GM12865 (cell line): ENCODE results near the gene MRPS10.

Experiments used
- DNase-seq: peaks from one replicate; pipeline ENCODE4 v3.0.0; 2010; ENCODE audit warnings: low read depth
- H3K4me3 ChIP-seq: 2 replicates; pipeline ENCODE4 v1.5.1; 2011; ENCODE audit warnings: mild to moderate bottlenecking, low read depth, low read length, control low read depth
- TF ChIP-seq, protein P1 (sequence below): IDR thresholded peaks from 2 replicates; pipeline ENCODE4 v1.5.1; 2011; ENCODE audit warnings: low read length, control low read depth, low read depth, inconsistent platforms; ENCODE audit not compliant: insufficient read depth; ENCODE audit errors: missing control alignments

The MRPS10 gene

DNA sequence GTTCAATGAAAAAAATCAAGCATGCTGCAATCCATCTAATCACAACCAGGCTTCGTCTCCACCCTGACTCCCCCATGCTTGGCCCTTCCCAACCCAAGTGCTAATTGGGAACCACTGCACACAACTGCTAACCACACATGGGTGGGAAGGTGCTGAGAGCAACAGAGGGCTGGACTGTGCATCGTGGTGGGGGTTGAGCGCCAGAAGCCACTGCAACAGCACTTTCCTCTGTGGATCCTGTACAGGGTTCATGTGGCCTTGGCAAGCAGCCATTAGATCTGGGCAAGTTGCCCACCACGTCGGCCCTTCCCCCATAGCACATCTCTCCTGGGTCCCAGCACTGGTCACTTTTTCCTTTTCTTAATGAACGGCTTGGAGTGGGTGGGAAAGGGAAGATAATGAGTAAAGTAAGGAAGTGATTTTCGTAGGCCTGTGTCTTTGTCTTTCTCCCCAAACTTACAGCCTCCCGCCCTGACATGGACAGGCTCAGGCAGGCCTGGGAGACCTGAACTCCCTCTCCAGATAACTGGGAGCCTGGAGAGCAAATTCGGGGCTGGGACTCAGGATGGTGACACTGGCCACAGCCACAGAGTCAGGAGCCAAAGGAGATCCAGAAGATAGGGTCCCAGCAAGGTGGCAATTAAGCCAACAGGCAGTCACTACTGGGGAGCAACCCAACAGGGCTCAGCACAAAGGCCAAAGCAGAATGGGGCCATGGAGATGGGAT lies 34.4 kb upstream of the MRPS10 start:
- H3K4me3 ChIP-seq, result no peak overlapping the region
- TF ChIP-seq, protein P1, sequence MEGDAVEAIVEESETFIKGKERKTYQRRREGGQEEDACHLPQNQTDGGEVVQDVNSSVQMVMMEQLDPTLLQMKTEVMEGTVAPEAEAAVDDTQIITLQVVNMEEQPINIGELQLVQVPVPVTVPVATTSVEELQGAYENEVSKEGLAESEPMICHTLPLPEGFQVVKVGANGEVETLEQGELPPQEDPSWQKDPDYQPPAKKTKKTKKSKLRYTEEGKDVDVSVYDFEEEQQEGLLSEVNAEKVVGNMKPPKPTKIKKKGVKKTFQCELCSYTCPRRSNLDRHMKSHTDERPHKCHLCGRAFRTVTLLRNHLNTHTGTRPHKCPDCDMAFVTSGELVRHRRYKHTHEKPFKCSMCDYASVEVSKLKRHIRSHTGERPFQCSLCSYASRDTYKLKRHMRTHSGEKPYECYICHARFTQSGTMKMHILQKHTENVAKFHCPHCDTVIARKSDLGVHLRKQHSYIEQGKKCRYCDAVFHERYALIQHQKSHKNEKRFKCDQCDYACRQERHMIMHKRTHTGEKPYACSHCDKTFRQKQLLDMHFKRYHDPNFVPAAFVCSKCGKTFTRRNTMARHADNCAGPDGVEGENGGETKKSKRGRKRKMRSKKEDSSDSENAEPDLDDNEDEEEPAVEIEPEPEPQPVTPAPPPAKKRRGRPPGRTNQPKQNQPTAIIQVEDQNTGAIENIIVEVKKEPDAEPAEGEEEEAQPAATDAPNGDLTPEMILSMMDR, result no peak
- no peak for DNase-seq

DNA sequence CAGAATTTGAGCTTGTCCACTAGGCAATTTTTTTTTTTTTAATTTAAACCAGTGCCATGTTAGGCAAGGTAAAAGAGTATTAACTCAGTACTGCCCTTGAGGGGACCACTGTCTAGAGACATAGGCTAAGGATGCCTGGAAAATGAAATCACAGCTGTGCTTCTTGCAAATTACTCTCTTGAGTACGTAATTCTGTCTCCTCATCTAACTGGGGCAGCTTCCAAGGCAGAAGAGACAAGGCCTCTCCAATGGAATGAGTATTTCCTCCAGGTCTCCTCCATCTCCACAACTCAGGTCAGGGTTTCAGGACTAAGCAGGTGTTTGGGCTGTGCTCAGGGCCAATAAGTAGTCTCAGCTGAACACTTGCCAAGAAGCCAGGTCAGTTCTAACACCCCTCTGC lies 33.8 kb upstream of the MRPS10 start:
- TF ChIP-seq, protein P1, result no peak

DNA sequence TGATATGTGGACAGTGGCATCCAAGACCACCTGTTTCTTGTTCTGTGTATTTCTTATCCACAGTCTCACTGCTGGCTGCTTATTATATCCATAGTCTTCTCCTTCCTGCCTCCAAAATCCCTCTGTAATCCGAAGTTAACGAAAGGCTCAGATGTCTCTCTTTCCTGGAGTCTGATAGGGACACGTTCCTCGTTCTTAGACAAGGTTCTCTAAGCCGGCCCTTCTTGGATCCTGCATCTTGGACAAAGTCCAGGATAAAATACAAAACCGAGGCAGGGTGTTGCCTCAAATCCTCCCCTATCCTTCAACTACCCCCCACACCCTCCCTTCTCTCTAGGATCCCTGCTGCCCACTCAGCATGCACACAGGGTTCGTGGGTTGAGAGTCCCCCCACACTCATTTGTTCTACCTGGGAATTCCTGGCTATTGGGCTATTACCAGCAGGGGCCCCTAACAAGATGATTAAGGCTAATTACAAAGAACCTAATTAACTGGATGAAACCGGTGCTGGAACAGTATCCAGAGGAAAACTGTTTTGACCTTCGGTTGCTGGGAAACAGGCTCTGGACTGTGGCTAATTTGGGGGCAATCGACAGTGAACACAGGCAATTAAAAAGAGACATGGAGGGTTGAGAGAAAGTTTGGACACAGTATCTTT lies 32.7 kb upstream of the MRPS10 start:
- no peak overlapping the region for H3K4me3 ChIP-seq
- TF ChIP-seq, protein P1, result no peak
- DNase-seq, result no peak

More for the DNA sequence above, 33.8 kb upstream of the MRPS10 start:
- no peak overlapping the region for H3K4me3 ChIP-seq
- no peak for DNase-seq

DNA sequence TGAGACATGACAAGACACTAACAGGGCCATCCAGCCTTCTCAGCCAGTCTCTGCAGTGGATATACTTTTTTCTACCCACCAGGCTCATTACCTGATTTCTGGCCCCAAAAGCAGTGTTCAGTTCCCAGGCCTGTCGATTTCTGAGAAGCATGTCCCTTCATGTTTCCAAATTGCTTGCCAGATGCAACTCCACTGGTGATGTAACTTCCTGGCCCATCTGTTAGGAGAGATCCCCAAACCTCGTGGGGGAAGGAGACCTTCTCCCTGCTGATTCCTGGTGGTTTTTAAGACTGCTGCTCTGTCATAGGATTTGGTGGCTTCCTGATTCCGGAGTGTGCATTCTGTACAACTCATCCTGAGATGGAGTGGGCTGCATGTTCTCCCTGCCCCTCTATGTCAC lies 31.6 kb upstream of the MRPS10 start:
- DNase-seq, result no peak
- H3K4me3 ChIP-seq, result no peak overlapping the region
- TF ChIP-seq, protein P1, result no peak

DNA sequence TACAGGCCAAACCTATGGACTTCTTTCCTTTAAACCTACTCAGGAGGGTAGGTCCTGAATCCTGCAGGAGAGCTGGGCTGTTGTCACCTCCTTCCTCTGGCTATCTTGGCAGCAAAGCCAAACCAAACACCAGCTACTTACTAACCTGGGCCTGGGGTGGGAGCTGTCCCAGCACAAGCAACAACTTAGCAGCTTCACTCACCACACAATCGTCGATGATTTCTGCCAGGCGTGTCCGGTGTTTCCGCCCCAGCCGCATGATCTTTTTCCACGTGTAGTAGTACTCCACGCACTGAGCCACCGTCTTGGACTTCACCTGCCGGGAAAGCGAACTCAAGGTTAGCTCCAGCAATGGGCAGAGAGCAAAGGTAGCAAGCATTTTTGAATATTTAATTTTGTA lies 25.4 kb upstream of the MRPS10 start:
- DNase-seq, result no peak
- TF ChIP-seq, protein P1, result no peak

DNA sequence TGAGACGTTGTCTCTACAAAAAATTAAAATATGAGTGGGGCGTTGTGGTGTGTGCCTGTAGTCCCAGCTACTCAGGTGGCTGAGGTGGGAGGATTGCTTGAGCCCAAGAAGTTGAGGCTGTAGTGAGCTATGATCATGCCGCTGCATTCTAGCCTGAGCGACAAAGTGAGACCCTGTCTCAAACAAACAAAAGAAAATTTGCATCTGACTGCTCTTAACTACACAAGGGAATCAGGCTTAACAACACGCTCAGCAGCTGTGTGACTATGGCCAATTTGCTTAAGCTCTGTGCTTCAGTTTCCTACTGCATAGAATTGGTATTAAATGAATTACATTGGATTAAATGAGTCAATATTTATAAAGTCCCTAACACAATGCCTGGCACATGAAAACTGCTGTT lies 24.3 kb upstream of the MRPS10 start:
- TF ChIP-seq, protein P1, result no peak
- no peak overlapping the region for H3K4me3 ChIP-seq
- DNase-seq, result no peak

More for the DNA sequence above, 25.4 kb upstream of the MRPS10 start:
- H3K4me3 ChIP-seq, result no peak overlapping the region
